LNCaP clone FGC (cell line): ENCODE data around the gene ATXN8OS.
"Not testable (repeated sequence)": the region's sequence is repeated elsewhere in the genome, so short reads cannot be mapped to it uniquely, and the experiment has no call there.

Source experiments
- DNase-seq: peaks from one replicate; pipeline ENCODE4 v3.0.0-alpha.2; 2011; ENCODE audit warnings: low read depth
- H3K4me3 ChIP-seq: 2 replicates; pipeline ENCODE4 v1.5.1; 2011; ENCODE audit warnings: mild to moderate bottlenecking, low read depth, low read length, control low read depth
- CTCF ChIP-seq: IDR thresholded peaks from 2 replicates; pipeline ENCODE4 v1.5.1; 2012; ENCODE audit warnings: mild to moderate bottlenecking; ENCODE audit not compliant: control insufficient read depth, insufficient read depth; ENCODE audit errors: extremely low read depth

The ATXN8OS gene

GRCh38 chr13:70107125-70107497 is 515 bp upstream of the ATXN8OS start:
- no peak overlapping the region for H3K4me3 ChIP-seq
- no peak for TF ChIP-seq CTCF
- no peak for DNase-seq

GRCh38 chr13:70108356-70109105 is 905 bp downstream of the ATXN8OS start, which contains the start of gene KLHL1:
Gene KLHL1 (minus strand): TSS chr13:70108452. CDS start chr13:70107699, 753 bp downstream.
- no peak for DNase-seq
- no peak for TF ChIP-seq CTCF
- H3K4me3 ChIP-seq, result no peak within 1 kb of the TSS

GRCh38 chr13:70117338-70117905 is 9.8 kb downstream of the ATXN8OS start:
- no peak for DNase-seq
- no peak for TF ChIP-seq CTCF
- H3K4me3 ChIP-seq, result no peak overlapping the region

GRCh38 chr13:70125693-70126092 is 18.1 kb downstream of the ATXN8OS start:
- H3K4me3 ChIP-seq, result no peak overlapping the region
- no peak for TF ChIP-seq CTCF
- no peak for DNase-seq

- no peak overlapping the region for H3K4me3 ChIP-seq
- TF ChIP-seq CTCF, result no peak
- no peak for DNase-seq
Measured at GRCh38 chr13:70128098-70128497, 20.5 kb downstream of the ATXN8OS start.

GRCh38 chr13:70142658-70143057 is 35.0 kb downstream of the ATXN8OS start:
- not testable (repeated sequence) for DNase-seq, H3K4me3 ChIP-seq

- TF ChIP-seq CTCF, result no peak
- no peak for DNase-seq
Measured at GRCh38 chr13:70162141-70162540, 54.5 kb downstream of the ATXN8OS start.

More at GRCh38 chr13:70162141-70162540, 54.5 kb downstream of the ATXN8OS start:
- H3K4me3 ChIP-seq, result no peak overlapping the region
